Fibroblast of lung (primary cell): ENCODE data around the gene COX5B. TPM values are rescaled to one million over a fixed set of nuclear protein-coding genes. Genes with fewer than 3 reads are reported as not detected.

Source experiments
- DNase-seq, 2 donors: peaks; one replicate each; pipeline versions ENCODE4 v3.0.0 to v3.0.0-alpha.2; 2010; ENCODE audit warnings: low read depth in 2 of 2
- H2AFZ ChIP-seq: 2 replicates; pipeline ENCODE4 v1.5.1; 2012; ENCODE audit warnings: low read length, control low read depth, inconsistent platforms
- H3K27ac ChIP-seq: 2 replicates; pipeline ENCODE4 v1.5.1; 2011; ENCODE audit warnings: low read length, control low read depth; ENCODE audit not compliant: insufficient read depth
- H3K27me3 ChIP-seq: 2 replicates; pipeline ENCODE4 v1.5.1; 2011; ENCODE audit warnings: mild to moderate bottlenecking, low read length; ENCODE audit not compliant: control insufficient read depth, insufficient read depth
- H3K36me3 ChIP-seq: 2 replicates; pipeline ENCODE4 v1.5.1; 2011; ENCODE audit warnings: low read length; ENCODE audit not compliant: control insufficient read depth, insufficient read depth
- H3K4me1 ChIP-seq: 2 replicates; pipeline ENCODE4 v1.5.1; 2011; ENCODE audit warnings: low read length; ENCODE audit not compliant: control insufficient read depth, insufficient read depth; ENCODE audit errors: extremely low read depth
- H3K4me2 ChIP-seq: 2 replicates; pipeline ENCODE4 v1.5.1; 2011; ENCODE audit warnings: low read length, control low read depth; ENCODE audit not compliant: insufficient read depth; ENCODE audit errors: extremely low read depth
- H3K4me3 ChIP-seq, 4 experiments: fragments of 200-600 bp in 1 of 4; sonication (generic) in 1 of 4; replicated peaks in 1 of 4; 2 replicates each; pipeline ENCODE4 v1.5.1; 2011 to 2016; ENCODE audit warnings: low read length in 4 of 4, low read depth in 3 of 4, mild to moderate bottlenecking in 3 of 4, control low read depth in 2 of 4, inconsistent platforms in 1 of 4, mixed read lengths in 1 of 4; ENCODE audit not compliant: insufficient read depth in 1 of 4; ENCODE audit errors: control extremely low read depth in 1 of 4
- H3K79me2 ChIP-seq: 2 replicates; pipeline ENCODE4 v1.5.1; 2012; ENCODE audit warnings: mild to moderate bottlenecking, low read length, inconsistent platforms; ENCODE audit not compliant: control insufficient read depth, insufficient read depth
- H3K9ac ChIP-seq: 2 replicates; pipeline ENCODE4 v1.5.1; 2011; ENCODE audit warnings: mild to moderate bottlenecking, low read length, control low read depth; ENCODE audit not compliant: insufficient read depth
- H3K9me3 ChIP-seq: 2 replicates; pipeline ENCODE4 v1.5.1; 2012; ENCODE audit warnings: low read depth, low read length; ENCODE audit not compliant: control insufficient read depth, insufficient read depth
- H4K20me1 ChIP-seq: 2 replicates; pipeline ENCODE4 v1.5.1; 2011; ENCODE audit warnings: low read length; ENCODE audit not compliant: control insufficient read depth, insufficient read depth; ENCODE audit errors: extremely low read depth
- EZH2 ChIP-seq: IDR thresholded peaks from 2 replicates; pipeline ENCODE4 v1.5.1; 2012; ENCODE audit warnings: low read length, control low read depth, mild to moderate bottlenecking; ENCODE audit errors: missing control alignments
- polyA plus RNA-seq, 2 donors: library from polyadenylated mRNA; depleted of rRNA in 1 of 2; stranded (reverse) in 1 of 2; unstranded in 1 of 2; fragments of >200 nt; gene quantifications; 2 replicates each; pipeline ENCODE4 v1.2.1, GENCODE V29; 2011 to 2012; ENCODE audit warnings: missing spikeins in 1 of 2
- total RNA-seq: library from RNA; depleted of rRNA; stranded (reverse); fragments of >200 nt; gene quantifications from 2 replicates; pipeline ENCODE4 v1.2.1, GENCODE V29; 2014
- TF ChIP-seq, protein P1 (sequence below), 2 donors: IDR thresholded peaks in 1 of 2; conservative IDR thresholded peaks in 1 of 2; 1 replicate in 1 of 2; 2 replicates in 1 of 2; pipeline ENCODE4 v1.5.1; 2011 to 2012; ENCODE audit warnings: low read length in 2 of 2, control low read depth in 1 of 2, inconsistent platforms in 1 of 2, low read depth in 1 of 2, mild to moderate bottlenecking in 1 of 2

COX5B gene
- total and polyA plus RNA-seq, 2 donors (not counting 1 experiment from before 2014, with no cell fraction given): 257 to 381 TPM

- Histone ChIP-seq H3K9me3 (no peaks in the 10 kb centered on the region), H3K9ac (no peak overlapping the region), H4K20me1 (no peaks in the 10 kb centered on the region), H3K4me3 (no peak overlapping the region), H3K79me2 (no peaks in the 10 kb centered on the region), H3K36me3 (peaks cover 23% of the 10 kb centered on the region), H3K4me2 (no peak overlapping the region), H3K27me3 (no peaks in the 10 kb centered on the region), H3K27ac (no peak overlapping the region), H2AFZ (no peak overlapping the region), H3K4me1 (no peaks in the 10 kb centered on the region)
- TF ChIP-seq, protein P1, sequence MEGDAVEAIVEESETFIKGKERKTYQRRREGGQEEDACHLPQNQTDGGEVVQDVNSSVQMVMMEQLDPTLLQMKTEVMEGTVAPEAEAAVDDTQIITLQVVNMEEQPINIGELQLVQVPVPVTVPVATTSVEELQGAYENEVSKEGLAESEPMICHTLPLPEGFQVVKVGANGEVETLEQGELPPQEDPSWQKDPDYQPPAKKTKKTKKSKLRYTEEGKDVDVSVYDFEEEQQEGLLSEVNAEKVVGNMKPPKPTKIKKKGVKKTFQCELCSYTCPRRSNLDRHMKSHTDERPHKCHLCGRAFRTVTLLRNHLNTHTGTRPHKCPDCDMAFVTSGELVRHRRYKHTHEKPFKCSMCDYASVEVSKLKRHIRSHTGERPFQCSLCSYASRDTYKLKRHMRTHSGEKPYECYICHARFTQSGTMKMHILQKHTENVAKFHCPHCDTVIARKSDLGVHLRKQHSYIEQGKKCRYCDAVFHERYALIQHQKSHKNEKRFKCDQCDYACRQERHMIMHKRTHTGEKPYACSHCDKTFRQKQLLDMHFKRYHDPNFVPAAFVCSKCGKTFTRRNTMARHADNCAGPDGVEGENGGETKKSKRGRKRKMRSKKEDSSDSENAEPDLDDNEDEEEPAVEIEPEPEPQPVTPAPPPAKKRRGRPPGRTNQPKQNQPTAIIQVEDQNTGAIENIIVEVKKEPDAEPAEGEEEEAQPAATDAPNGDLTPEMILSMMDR (conservative IDR thresholded peaks at IDR 0.05 in 1 of 2, IDR thresholded peaks at IDR 0.05 in 1 of 2; ENCODE audit: low read depth in 1 of 2, low read length in 2 of 2): no peak
- no peak for TF ChIP-seq EZH2
- no peak for DNase-seq
Measured at GRCh38 chr2:97653473-97653872, 7.6 kb downstream of the COX5B start.

DNA sequence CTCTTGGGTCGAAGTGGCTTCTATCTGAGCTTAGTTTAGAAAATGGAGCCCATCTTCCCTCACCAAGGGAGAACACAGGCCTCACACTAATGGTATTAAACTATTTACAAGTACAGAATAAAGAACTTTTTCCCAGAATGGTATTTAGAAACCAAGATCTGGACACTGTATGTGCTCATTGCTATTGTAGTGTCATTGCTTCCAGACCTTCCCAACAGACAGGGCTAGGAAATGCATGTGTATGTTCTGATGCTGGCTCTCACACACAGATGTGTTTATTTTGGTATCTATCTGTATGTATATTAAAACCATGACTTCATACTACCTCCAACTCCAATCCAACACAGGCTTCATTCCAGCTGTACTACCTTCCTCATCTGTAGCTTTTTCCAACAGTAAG is 8.0 kb downstream of the COX5B start:
- no peaks in the 10 kb centered on the region for H3K79me2 ChIP-seq
- no peak overlapping the region for H3K4me3 ChIP-seq
- DNase-seq: no peak
- TF ChIP-seq EZH2: no peak
- no peak overlapping the region for H2AFZ ChIP-seq
- H3K27me3 ChIP-seq: no peaks in the 10 kb centered on the region
- no peak overlapping the region for H3K27ac ChIP-seq
- H3K9me3 ChIP-seq: no peaks in the 10 kb centered on the region
- H3K4me1 ChIP-seq: no peaks in the 10 kb centered on the region
- H3K36me3 ChIP-seq: peaks cover 27% of the 10 kb centered on the region
- H3K9ac ChIP-seq: no peak overlapping the region
- H3K4me2 ChIP-seq: no peak overlapping the region
- no peaks in the 10 kb centered on the region for H4K20me1 ChIP-seq

DNA sequence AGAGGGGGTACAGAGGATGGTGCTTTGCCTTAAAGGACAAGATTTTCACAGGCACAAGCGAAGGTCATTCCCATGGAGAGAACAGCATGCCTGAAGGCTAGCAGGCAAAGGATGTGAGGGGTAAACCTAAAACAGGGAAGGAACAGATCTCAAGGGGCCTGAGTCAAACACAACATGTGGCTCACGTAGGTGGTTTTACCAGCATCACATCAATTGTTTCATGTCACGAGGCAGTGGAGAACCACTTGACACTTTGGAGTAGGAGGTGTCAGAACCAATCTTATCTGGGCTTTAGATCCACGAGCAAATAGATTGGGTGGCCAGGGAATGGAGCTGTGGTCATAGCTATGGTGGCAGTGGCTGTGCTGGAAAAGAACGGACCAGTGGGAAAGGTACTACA is 8.4 kb downstream of the COX5B start:
- H4K20me1 ChIP-seq: no peaks in the 10 kb centered on the region
- no peak overlapping the region for H3K9ac ChIP-seq
- H3K27ac ChIP-seq: no peak overlapping the region
- TF ChIP-seq, protein P1 (conservative IDR thresholded peaks at IDR 0.05 in 1 of 2, IDR thresholded peaks at IDR 0.05 in 1 of 2; ENCODE audit: low read depth in 1 of 2, low read length in 2 of 2): no peak
- no peak for TF ChIP-seq EZH2
- no peak overlapping the region for H2AFZ ChIP-seq
- no peaks in the 10 kb centered on the region for H3K4me1 ChIP-seq
- no peaks in the 10 kb centered on the region for H3K27me3 ChIP-seq
- DNase-seq: no peak
- H3K79me2 ChIP-seq: peaks cover 2% of the 10 kb centered on the region
- H3K9me3 ChIP-seq: no peaks in the 10 kb centered on the region
- H3K4me3 ChIP-seq: no peak overlapping the region
- no peak overlapping the region for H3K4me2 ChIP-seq
- H3K36me3 ChIP-seq: peaks cover 29% of the 10 kb centered on the region
